ENCODE measurements around the gene AGAP3. TPM values are rescaled to one million over a fixed set of nuclear protein-coding genes. Genes with fewer than 3 reads are reported as not detected.

The AGAP3 gene
- total and polyA plus RNA-seq, 2 donors (not counting 1 experiment from before 2014, with no cell fraction given) = 32.9 to 34.2 TPM

DNA sequence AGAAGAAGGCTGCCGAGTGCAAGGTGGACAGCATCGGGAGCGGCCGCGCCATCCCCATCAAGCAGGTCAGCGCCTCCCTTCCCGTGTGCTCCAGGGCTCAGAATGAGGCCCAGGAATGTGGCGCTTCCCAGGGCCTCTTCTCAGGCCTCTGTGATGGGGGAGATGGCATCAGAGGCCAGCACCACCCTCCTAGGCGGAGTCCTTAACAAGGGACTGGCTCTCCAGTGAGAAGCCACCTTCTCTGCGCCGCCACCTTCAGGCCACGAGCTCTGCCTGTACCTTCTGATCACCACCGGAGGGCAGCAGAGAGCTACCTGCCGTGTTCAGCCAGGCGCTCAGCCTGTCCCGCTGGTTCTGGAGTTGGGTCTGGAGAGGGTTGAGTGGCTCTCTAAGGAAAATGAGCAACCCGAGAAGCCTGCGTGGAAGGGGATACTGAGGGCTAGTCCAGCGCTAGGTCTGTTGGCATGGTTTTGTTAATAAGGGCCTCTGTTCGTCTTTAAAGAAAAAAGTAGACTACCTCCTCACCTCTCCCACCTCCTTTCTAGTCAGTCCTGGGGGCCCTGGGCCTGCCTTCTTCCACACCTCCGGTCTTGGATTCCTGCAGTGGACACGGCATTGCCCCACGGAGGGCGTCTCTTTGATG, 37.7 kb downstream of the AGAP3 start:
- Histone ChIP-seq H4K20me1 (ENCODE audit: control insufficient read depth, extremely low read depth, insufficient read depth, low read length) (no peaks in the 10 kb centered on the region), H3K9me3 (ENCODE audit: control insufficient read depth, insufficient read depth, low read depth, low read length) (no peaks in the 10 kb centered on the region), H3K79me2 (ENCODE audit: control insufficient read depth, insufficient read depth, low read length) (no peaks in the 10 kb centered on the region), H3K4me3 (replicated peaks in 1 of 4; ENCODE audit: control extremely low read depth in 1 of 4, insufficient read depth in 1 of 4, low read depth in 3 of 4, low read length in 4 of 4) (no peak overlapping the region), H3K27me3 (ENCODE audit: control insufficient read depth, insufficient read depth, low read length) (no peaks in the 10 kb centered on the region), H3K9ac (ENCODE audit: insufficient read depth, low read length) (no peak overlapping the region), H3K27ac (ENCODE audit: insufficient read depth, low read length) (no peak overlapping the region), H3K4me1 (ENCODE audit: control insufficient read depth, extremely low read depth, insufficient read depth, low read length) (peaks cover 5% of the 10 kb centered on the region), H2AFZ (ENCODE audit: low read length) (no peak overlapping the region), H3K4me2 (ENCODE audit: extremely low read depth, insufficient read depth, low read length) (no peak overlapping the region), H3K36me3 (ENCODE audit: control insufficient read depth, insufficient read depth, low read length) (peaks cover 27% of the 10 kb centered on the region)
- TF ChIP-seq EZH2 (IDR thresholded peaks at IDR 0.05; ENCODE audit: low read length, missing control alignments) = no peak
- TF ChIP-seq, protein P1, sequence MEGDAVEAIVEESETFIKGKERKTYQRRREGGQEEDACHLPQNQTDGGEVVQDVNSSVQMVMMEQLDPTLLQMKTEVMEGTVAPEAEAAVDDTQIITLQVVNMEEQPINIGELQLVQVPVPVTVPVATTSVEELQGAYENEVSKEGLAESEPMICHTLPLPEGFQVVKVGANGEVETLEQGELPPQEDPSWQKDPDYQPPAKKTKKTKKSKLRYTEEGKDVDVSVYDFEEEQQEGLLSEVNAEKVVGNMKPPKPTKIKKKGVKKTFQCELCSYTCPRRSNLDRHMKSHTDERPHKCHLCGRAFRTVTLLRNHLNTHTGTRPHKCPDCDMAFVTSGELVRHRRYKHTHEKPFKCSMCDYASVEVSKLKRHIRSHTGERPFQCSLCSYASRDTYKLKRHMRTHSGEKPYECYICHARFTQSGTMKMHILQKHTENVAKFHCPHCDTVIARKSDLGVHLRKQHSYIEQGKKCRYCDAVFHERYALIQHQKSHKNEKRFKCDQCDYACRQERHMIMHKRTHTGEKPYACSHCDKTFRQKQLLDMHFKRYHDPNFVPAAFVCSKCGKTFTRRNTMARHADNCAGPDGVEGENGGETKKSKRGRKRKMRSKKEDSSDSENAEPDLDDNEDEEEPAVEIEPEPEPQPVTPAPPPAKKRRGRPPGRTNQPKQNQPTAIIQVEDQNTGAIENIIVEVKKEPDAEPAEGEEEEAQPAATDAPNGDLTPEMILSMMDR (conservative IDR thresholded peaks at IDR 0.05 in 1 of 2, IDR thresholded peaks at IDR 0.05 in 1 of 2; ENCODE audit: low read depth in 1 of 2, low read length in 2 of 2) = peak; percentile 98 to 100
- DNase-seq (ENCODE audit: low read depth in 2 of 2) = peak; percentile 64 to 79

DNA sequence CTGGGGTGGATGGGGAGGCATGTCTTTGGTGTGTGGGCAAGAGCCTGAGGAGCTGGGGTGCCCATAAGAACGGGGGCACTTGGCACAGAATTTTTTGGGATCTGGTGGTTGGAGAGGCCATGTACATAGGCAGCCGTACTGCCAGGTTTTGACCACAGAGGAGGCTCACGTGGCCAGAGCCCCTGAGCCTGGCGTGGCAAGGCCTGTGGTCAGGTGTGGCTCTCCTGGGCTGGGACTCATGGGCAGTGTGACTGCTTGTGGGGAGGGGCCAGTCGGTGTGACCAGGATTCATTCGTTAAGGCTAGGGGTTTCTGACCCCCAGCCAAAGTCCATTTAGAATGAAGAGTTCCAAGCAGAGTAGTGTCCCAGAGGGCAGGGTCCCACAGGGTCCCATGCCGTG, 38.2 kb downstream of the AGAP3 start:
- Histone ChIP-seq H3K9ac (ENCODE audit: insufficient read depth, low read length) (no peak overlapping the region), H3K27me3 (ENCODE audit: control insufficient read depth, insufficient read depth, low read length) (no peaks in the 10 kb centered on the region), H3K4me3 (replicated peaks in 1 of 4; ENCODE audit: control extremely low read depth in 1 of 4, insufficient read depth in 1 of 4, low read depth in 3 of 4, low read length in 4 of 4) (no peak overlapping the region), H4K20me1 (ENCODE audit: control insufficient read depth, extremely low read depth, insufficient read depth, low read length) (no peaks in the 10 kb centered on the region), H2AFZ (ENCODE audit: low read length) (no peak overlapping the region), H3K79me2 (ENCODE audit: control insufficient read depth, insufficient read depth, low read length) (no peaks in the 10 kb centered on the region), H3K4me2 (ENCODE audit: extremely low read depth, insufficient read depth, low read length) (no peak overlapping the region), H3K9me3 (ENCODE audit: control insufficient read depth, insufficient read depth, low read depth, low read length) (no peaks in the 10 kb centered on the region), H3K36me3 (ENCODE audit: control insufficient read depth, insufficient read depth, low read length) (peaks cover 23% of the 10 kb centered on the region), H3K4me1 (ENCODE audit: control insufficient read depth, extremely low read depth, insufficient read depth, low read length) (peaks cover 5% of the 10 kb centered on the region), H3K27ac (ENCODE audit: insufficient read depth, low read length) (no peak overlapping the region)
- DNase-seq (ENCODE audit: low read depth in 2 of 2) = no peak
- TF ChIP-seq, protein P1 (conservative IDR thresholded peaks at IDR 0.05 in 1 of 2, IDR thresholded peaks at IDR 0.05 in 1 of 2; ENCODE audit: low read depth in 1 of 2, low read length in 2 of 2) = no peak
- no peak for TF ChIP-seq EZH2 (IDR thresholded peaks at IDR 0.05; ENCODE audit: low read length, missing control alignments)

DNA sequence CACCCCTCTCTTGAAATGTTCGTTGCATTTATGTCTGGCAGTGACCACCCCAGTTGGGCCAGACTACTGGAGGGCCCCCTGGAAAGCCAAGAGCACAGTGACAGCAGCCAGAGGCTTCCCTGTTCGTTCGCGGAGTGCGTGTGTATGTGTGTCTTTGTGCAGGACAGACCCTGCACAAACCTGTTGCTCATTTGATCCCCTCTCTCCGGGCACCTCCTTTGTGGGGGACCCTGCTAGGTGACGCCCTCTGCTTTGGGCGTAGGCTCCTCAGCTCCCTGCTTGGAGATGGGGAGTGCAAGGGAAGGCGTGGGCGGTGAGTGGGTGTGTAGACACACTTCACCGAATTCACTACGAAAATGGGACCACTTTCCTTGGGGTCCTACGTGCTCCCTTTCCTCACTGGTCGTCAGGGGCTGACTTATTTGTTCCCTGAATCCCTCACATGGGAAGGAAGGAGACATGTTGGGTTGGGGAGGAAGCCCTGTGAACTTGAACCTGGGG, 38.7 kb downstream of the AGAP3 start:
- DNase-seq (ENCODE audit: low read depth in 2 of 2) = no peak
- H3K79me2 ChIP-seq (ENCODE audit: control insufficient read depth, insufficient read depth, low read length) = no peaks in the 10 kb centered on the region
- TF ChIP-seq EZH2 (IDR thresholded peaks at IDR 0.05; ENCODE audit: low read length, missing control alignments) = no peak
- TF ChIP-seq, protein P1 (conservative IDR thresholded peaks at IDR 0.05 in 1 of 2, IDR thresholded peaks at IDR 0.05 in 1 of 2; ENCODE audit: low read depth in 1 of 2, low read length in 2 of 2) = no peak
- H3K9ac ChIP-seq (ENCODE audit: insufficient read depth, low read length) = no peak overlapping the region
- no peaks in the 10 kb centered on the region for H4K20me1 ChIP-seq (ENCODE audit: control insufficient read depth, extremely low read depth, insufficient read depth, low read length)
- peaks cover 5% of the 10 kb centered on the region for H3K4me1 ChIP-seq (ENCODE audit: control insufficient read depth, extremely low read depth, insufficient read depth, low read length)
- H3K9me3 ChIP-seq (ENCODE audit: control insufficient read depth, insufficient read depth, low read depth, low read length) = no peaks in the 10 kb centered on the region
- no peaks in the 10 kb centered on the region for H3K27me3 ChIP-seq (ENCODE audit: control insufficient read depth, insufficient read depth, low read length)
- H2AFZ ChIP-seq (ENCODE audit: low read length) = no peak overlapping the region
- H3K27ac ChIP-seq (ENCODE audit: insufficient read depth, low read length) = no peak overlapping the region
- peaks cover 21% of the 10 kb centered on the region for H3K36me3 ChIP-seq (ENCODE audit: control insufficient read depth, insufficient read depth, low read length)
- H3K4me3 ChIP-seq (replicated peaks in 1 of 4; ENCODE audit: control extremely low read depth in 1 of 4, insufficient read depth in 1 of 4, low read depth in 3 of 4, low read length in 4 of 4) = peak overlapping the region in 1 of 4 experiments; percentile 33
- H3K4me2 ChIP-seq (ENCODE audit: extremely low read depth, insufficient read depth, low read length) = no peak overlapping the region

All from fibroblast of lung (primary cell).